ENCODE measurements around the gene NKAP. TPM values are rescaled to one million over a fixed set of nuclear protein-coding genes. Genes with fewer than 3 reads are reported as not detected.
"Not testable (repeated sequence)": the region's sequence is repeated elsewhere in the genome, so short reads cannot be mapped to it uniquely, and the experiment has no call there.

The NKAP gene
- total RNA-seq, 1 donor from 2014 or later, result 11.2 TPM

- Histone ChIP-seq H3F3A (ENCODE audit: low read depth) (peaks cover 11% of the 10 kb centered on the region), H3K4me3 (peak overlapping the region; percentile 57), H3K4me2 (peak overlapping the region; percentile 65), H3K27ac (no peak overlapping the region), H3K4me1 (no peaks in the 10 kb centered on the region), H3K9ac (peak overlapping the region; percentile 74), H3K27me3 (no peaks in the 10 kb centered on the region), H3K9me3 (ENCODE audit: low read depth) (peaks cover 2% of the 10 kb centered on the region), H3K36me3 (no peaks in the 10 kb centered on the region), H4K20me1 (ENCODE audit: low read depth) (no peaks in the 10 kb centered on the region), H3K79me2 (ENCODE audit: low read depth) (peaks cover 12% of the 10 kb centered on the region), H2AFZ (replicated peaks) (no peak overlapping the region)
- Mint-ChIP-seq H3K27ac (no peak overlapping the region), H3K36me3 (no peaks in the 10 kb centered on the region), H3K4me3 (peak overlapping the region; percentile 92), H3K27me3 (ENCODE audit: insufficient read depth, low read depth) (peaks cover 3% of the 10 kb centered on the region), H3K4me1 (peaks cover 15% of the 10 kb centered on the region), H3K9me3 (peaks cover 3% of the 10 kb centered on the region)
- no peak for TF ChIP-seq CTCF (IDR thresholded peaks at IDR 0.05)
- no peak for TF ChIP-seq EZH2 (IDR thresholded peaks at IDR 0.05)
- DNase-seq (ENCODE audit: low spot score), result no peak
These were observed 1.3 kb downstream of the NKAP start for GRCh38 chrX:119942173-119942819.

GRCh38 chrX:119941336-119941735 is 2.2 kb downstream of the NKAP start:
- H3K4me3 Mint-ChIP-seq, result no peak overlapping the region
- Histone ChIP-seq H3K9me3 (ENCODE audit: low read depth) (peaks cover 2% of the 10 kb centered on the region), H3K4me1 (no peaks in the 10 kb centered on the region), H2AFZ (replicated peaks) (no peak overlapping the region), H3K4me3 (no peak overlapping the region), H3K27ac (no peak overlapping the region), H3F3A (ENCODE audit: low read depth) (peaks cover 11% of the 10 kb centered on the region), H4K20me1 (ENCODE audit: low read depth) (no peaks in the 10 kb centered on the region), H3K27me3 (no peaks in the 10 kb centered on the region), H3K36me3 (no peaks in the 10 kb centered on the region), H3K4me2 (no peak overlapping the region), H3K79me2 (ENCODE audit: low read depth) (peaks cover 12% of the 10 kb centered on the region), H3K9ac (no peak overlapping the region)
- peaks cover 15% of the 10 kb centered on the region for H3K4me1 Mint-ChIP-seq
- DNase-seq (ENCODE audit: low spot score), result no peak
- TF ChIP-seq CTCF (IDR thresholded peaks at IDR 0.05), result no peak
- TF ChIP-seq EZH2 (IDR thresholded peaks at IDR 0.05), result no peak
- no peak for TF ChIP-seq EZH2phosphoT487 (IDR thresholded peaks at IDR 0.05)
- H3K27ac Mint-ChIP-seq, result no peak overlapping the region
- no peaks in the 10 kb centered on the region for H3K36me3 Mint-ChIP-seq
- no peaks in the 10 kb centered on the region for H3K9me3 Mint-ChIP-seq
- H3K27me3 Mint-ChIP-seq (ENCODE audit: insufficient read depth, low read depth), result peaks cover 3% of the 10 kb centered on the region

GRCh38 chrX:119935215-119935874 is 8.2 kb downstream of the NKAP start:
- Histone ChIP-seq H3K9me3 (ENCODE audit: low read depth) (no peaks in the 10 kb centered on the region), H4K20me1 (ENCODE audit: low read depth) (no peaks in the 10 kb centered on the region), H2AFZ (replicated peaks) (no peak overlapping the region), H3K36me3 (no peaks in the 10 kb centered on the region), H3K4me1 (no peaks in the 10 kb centered on the region), H3K27me3 (no peaks in the 10 kb centered on the region), H3K4me2 (no peak overlapping the region), H3K9ac (no peak overlapping the region), H3K4me3 (no peak overlapping the region), H3K79me2 (ENCODE audit: low read depth) (no peaks in the 10 kb centered on the region), H3F3A (ENCODE audit: low read depth) (no peaks in the 10 kb centered on the region), H3K27ac (no peak overlapping the region)
- Mint-ChIP-seq H3K27ac (no peak overlapping the region), H3K27me3 (ENCODE audit: insufficient read depth, low read depth) (peaks cover under 1% of the 10 kb centered on the region), H3K4me3 (no peak overlapping the region), H3K36me3 (peaks cover 2% of the 10 kb centered on the region), H3K4me1 (no peaks in the 10 kb centered on the region), H3K9me3 (no peaks in the 10 kb centered on the region)
- no peak for TF ChIP-seq EZH2phosphoT487 (IDR thresholded peaks at IDR 0.05)
- no peak for TF ChIP-seq CTCF (IDR thresholded peaks at IDR 0.05)
- TF ChIP-seq EZH2 (IDR thresholded peaks at IDR 0.05), result no peak
- DNase-seq (ENCODE audit: low spot score), result no peak

- H3K36me3 ChIP-seq; H3F3A ChIP-seq (ENCODE audit: low read depth); H3K9me3 Mint-ChIP-seq; H3K4me2 ChIP-seq; H3K4me1 Mint-ChIP-seq; H3K79me2 ChIP-seq (ENCODE audit: low read depth); H3K9me3 ChIP-seq (ENCODE audit: low read depth); H3K27ac ChIP-seq; H3K9ac ChIP-seq; H4K20me1 ChIP-seq (ENCODE audit: low read depth); H3K27me3 ChIP-seq; H3K4me1 ChIP-seq; DNase-seq (ENCODE audit: low spot score); H3K4me3 Mint-ChIP-seq; H3K27me3 Mint-ChIP-seq (ENCODE audit: insufficient read depth, low read depth); H3K36me3 Mint-ChIP-seq; H2AFZ ChIP-seq (replicated peaks); H3K4me3 ChIP-seq; H3K27ac Mint-ChIP-seq: not testable (repeated sequence)
These were observed 21.2 kb downstream of the NKAP start for GRCh38 chrX:119922391-119922790.
